SK-N-SH treated with all-trans-retinoic acid at 6 μM for 48 hours (cell line): ENCODE results near the gene TEDC2.

Experiments used
- ATAC-seq: fragments of 200-7000 bp; cut with Tn5 transposase; 3 replicates; pipeline ENCODE4 v1.9.1; 2020; ENCODE audit warnings: mild to moderate bottlenecking, moderate library complexity
- ARNTL ChIP-seq: fragments of 450-650 bp; formaldehyde crosslinking; IDR thresholded peaks from 2 replicates; pipeline ENCODE4 v1.5.0; 2020; ENCODE audit warnings: low read depth, mild to moderate bottlenecking, moderate library complexity, borderline replicate concordance
- BACH2 ChIP-seq: fragments of 250-450 bp; sonication (Bioruptor Pico); IDR thresholded peaks from 2 replicates; pipeline ENCODE4 v1.9.0; 2021; ENCODE audit warnings: mild to moderate bottlenecking, borderline replicate concordance
- CSDC2 ChIP-seq: fragments of 250-450 bp; sonication (Bioruptor Pico); IDR thresholded peaks from 2 replicates; pipeline ENCODE4 v1.5.0; 2020; ENCODE audit warnings: mild to moderate bottlenecking, moderate library complexity
- CSRNP3 ChIP-seq: fragments of 250-450 bp; sonication (Bioruptor Pico); IDR thresholded peaks from 2 replicates; pipeline ENCODE4 v1.5.1; 2021; ENCODE audit warnings: mild to moderate bottlenecking, moderate library complexity
- ESRRG ChIP-seq: fragments of 250-450 bp; sonication (Bioruptor Pico); IDR thresholded peaks from 2 replicates; pipeline ENCODE4 v1.6.1; 2021; ENCODE audit warnings: mild to moderate bottlenecking
- GLIS3 ChIP-seq: fragments of 250-450 bp; sonication (Bioruptor Pico); IDR thresholded peaks from 2 replicates; pipeline ENCODE4 v1.5.0; 2020; ENCODE audit warnings: mild to moderate bottlenecking, moderate library complexity
- ISL1 ChIP-seq: fragments of 250-450 bp; sonication (Bioruptor Pico); IDR thresholded peaks from 2 replicates; pipeline ENCODE4 v2.1.2; 2022; ENCODE audit warnings: mild to moderate bottlenecking, moderate library complexity
- OSR1 ChIP-seq: fragments of 250-450 bp; sonication (Bioruptor Pico); IDR thresholded peaks from 2 replicates; pipeline ENCODE4 v1.8.0; 2022; ENCODE audit warnings: moderate library complexity, mild to moderate bottlenecking, inconsistent platforms
- PATZ1 ChIP-seq: fragments of 250-450 bp; sonication (Bioruptor Pico); IDR thresholded peaks from 2 replicates; pipeline ENCODE4 v1.8.0; 2020; ENCODE audit warnings: mild to moderate bottlenecking, moderate library complexity, borderline replicate concordance
- POU6F1 ChIP-seq: fragments of 250-450 bp; sonication (Bioruptor Pico); IDR thresholded peaks from 2 replicates; pipeline ENCODE4 v1.8.0; 2021; ENCODE audit warnings: low read depth, mild to moderate bottlenecking, moderate library complexity, borderline replicate concordance
- RARB ChIP-seq: fragments of 250-450 bp; sonication (Bioruptor Pico); IDR thresholded peaks from 2 replicates; pipeline ENCODE4 v1.8.0; 2021; ENCODE audit warnings: mild to moderate bottlenecking, moderate library complexity
- TOX ChIP-seq: fragments of 250-450 bp; sonication (Bioruptor Pico); IDR thresholded peaks from 2 replicates; pipeline ENCODE4 v1.8.0; 2021; ENCODE audit warnings: mild to moderate bottlenecking, moderate library complexity, borderline replicate concordance
- TSHZ2 ChIP-seq: fragments of 250-450 bp; sonication (Bioruptor Pico); IDR thresholded peaks from 2 replicates; pipeline ENCODE4 v1.5.0; 2020; ENCODE audit warnings: mild to moderate bottlenecking, moderate library complexity
- ZFP3 ChIP-seq: fragments of 250-450 bp; sonication (Bioruptor Pico); IDR thresholded peaks from 2 replicates; pipeline ENCODE4 v1.5.0; 2020; ENCODE audit warnings: mild to moderate bottlenecking, moderate library complexity
- ZNF565 ChIP-seq: fragments of 450-650 bp; formaldehyde crosslinking; conservative IDR thresholded peaks from 2 replicates; pipeline ENCODE4 v1.5.0; 2020; ENCODE audit warnings: low read depth, mild to moderate bottlenecking, moderate library complexity
- ZNF70 ChIP-seq: fragments of 450-650 bp; formaldehyde crosslinking; IDR thresholded peaks from 2 replicates; pipeline ENCODE4 v1.5.0; 2020; ENCODE audit warnings: mild to moderate bottlenecking, moderate library complexity
- ZNF8 ChIP-seq: fragments of 450-650 bp; formaldehyde crosslinking; IDR thresholded peaks from 2 replicates; pipeline ENCODE4 v1.5.0; 2020; ENCODE audit warnings: mild to moderate bottlenecking, moderate library complexity

The TEDC2 gene

GRCh38 chr16:2456551-2457153 is 3.3 kb upstream of the TEDC2 start:
- no peak for TF ChIP-seq POU6F1 (CRISPR knock-in tag)
- no peak for TF ChIP-seq ARNTL
- ATAC-seq: no peak

GRCh38 chr16:2457267-2457666 is 2.6 kb upstream of the TEDC2 start:
- no peak for ATAC-seq
- TF ChIP-seq ESRRG (no peak), OSR1 (CRISPR knock-in tag) (no peak), ISL1 (no peak), ZNF565 (CRISPR knock-in tag) (no peak), TSHZ2 (no peak), PATZ1 (CRISPR knock-in tag) (no peak), TOX (CRISPR knock-in tag) (no peak), ARNTL (no peak), CSDC2 (CRISPR knock-in tag) (no peak), ZNF70 (CRISPR knock-in tag) (no peak), ZNF8 (CRISPR knock-in tag) (no peak)
- TF ChIP-seq, all 23 proteins: peak for 0

- no peak for ATAC-seq
- no peak for TF ChIP-seq BACH2 (CRISPR knock-in tag)
- TF ChIP-seq ISL1: no peak
- TF ChIP-seq ZFP3: no peak
- TF ChIP-seq OSR1 (CRISPR knock-in tag): no peak
- no peak for TF ChIP-seq CSRNP3 (CRISPR knock-in tag)
- no peak for TF ChIP-seq GLIS3 (CRISPR knock-in tag)
Measured at GRCh38 chr16:2457946-2458345, 2.0 kb upstream of the TEDC2 start.

- TF ChIP-seq CSRNP3 (CRISPR knock-in tag) (no peak), RARB (CRISPR knock-in tag) (no peak), ZFP3 (no peak)
- TF ChIP-seq, all 23 proteins: peak for 0
- ATAC-seq: no peak; the same call in 1 of the 3 replicates
Measured at GRCh38 chr16:2458887-2459646, 842 bp upstream of the TEDC2 start.
